Neural progenitor cell (in vitro differentiated cells): ENCODE data around the gene EFNA5.

Source experiments
- CTCF ChIP-seq: fragments of 200-600 bp; sonication (generic); IDR thresholded peaks from 2 replicates; pipeline ENCODE4 v1.5.1; 2017; ENCODE audit warnings: antibody characterized with exemption, mild to moderate bottlenecking
- EZH2 ChIP-seq: fragments of 200-600 bp; sonication (generic); IDR thresholded peaks from 2 replicates; pipeline ENCODE4 v1.6.1; 2017; ENCODE audit warnings: antibody characterized with exemption, mild to moderate bottlenecking, moderate library complexity

DNA sequence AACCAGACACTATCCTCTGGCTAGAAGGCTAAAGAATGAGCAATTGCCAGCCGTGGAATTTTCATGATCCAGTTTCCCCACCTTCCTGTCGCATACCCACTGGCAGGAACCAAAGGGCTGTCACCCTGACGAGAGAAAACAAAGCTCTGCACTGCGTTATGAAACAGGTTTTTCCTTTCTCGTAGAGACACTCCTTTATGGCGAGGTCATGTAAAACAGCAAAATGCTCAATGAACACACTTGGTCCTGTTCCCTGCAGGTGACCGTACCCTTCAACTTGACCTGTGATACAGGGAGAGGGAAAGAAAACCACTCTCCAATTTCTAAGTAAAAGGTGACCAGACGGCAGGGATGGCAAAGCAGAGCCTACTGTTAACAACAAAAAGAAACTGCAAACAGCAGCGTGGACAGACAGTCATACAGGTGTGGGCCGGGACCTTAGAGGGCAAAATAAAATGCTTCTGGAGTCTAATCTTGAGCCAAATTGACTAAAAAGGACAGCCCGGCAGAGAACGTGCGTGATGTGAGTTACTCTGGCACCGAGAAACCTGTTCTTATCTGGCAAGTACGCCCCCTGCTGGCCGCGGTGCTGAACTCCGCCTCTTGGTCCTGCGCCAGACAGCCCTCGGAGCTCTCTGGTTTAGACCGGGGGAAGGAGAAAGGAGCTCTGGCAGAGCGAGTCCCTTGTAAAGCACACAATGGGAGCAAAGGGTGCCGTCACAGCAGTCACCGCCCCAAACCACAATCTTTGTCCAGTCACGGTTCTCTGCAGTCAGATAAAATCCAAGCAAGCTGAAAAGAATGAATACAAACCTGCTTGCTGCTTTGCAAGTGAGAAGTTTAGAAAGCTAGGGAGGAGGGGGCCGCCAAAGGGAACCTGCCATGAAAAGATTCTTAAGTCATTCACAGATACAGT, 98.9 kb downstream of the EFNA5 start:
- TF ChIP-seq CTCF = peak; percentile 98
- TF ChIP-seq EZH2 = no peak
